ENCODE results near the gene CDH4.

GRCh38 chr20:61315319-61315718 lies 63.3 kb downstream of the CDH4 start:
- TF ChIP-seq CTCF (IDR thresholded peaks at IDR 0.05) (no peak), POLR2A (IDR thresholded peaks at IDR 0.05) (no peak), POLR2AphosphoS5 (IDR thresholded peaks at IDR 0.05) (no peak)

Measured in prostate gland (tissue), 2 donors.